NCI-H345 treated with DMSO at 0.1 percent for 48 hours (cell line): ENCODE results near the gene SUCLG2.

Source experiments
- DNase-seq: peaks from one replicate; lab custom pipeline; 2025; ENCODE audit not compliant: unreplicated experiment; lab: John Stamatoyannopoulos, UW

The SUCLG2 gene

GRCh38 chr3:67400476-67400875 is 253.9 kb downstream of the SUCLG2 start:
- DNase-seq, result no peak

- DNase-seq, result no peak
Measured at GRCh38 chr3:67389176-67389575, 265.2 kb downstream of the SUCLG2 start.

DNA sequence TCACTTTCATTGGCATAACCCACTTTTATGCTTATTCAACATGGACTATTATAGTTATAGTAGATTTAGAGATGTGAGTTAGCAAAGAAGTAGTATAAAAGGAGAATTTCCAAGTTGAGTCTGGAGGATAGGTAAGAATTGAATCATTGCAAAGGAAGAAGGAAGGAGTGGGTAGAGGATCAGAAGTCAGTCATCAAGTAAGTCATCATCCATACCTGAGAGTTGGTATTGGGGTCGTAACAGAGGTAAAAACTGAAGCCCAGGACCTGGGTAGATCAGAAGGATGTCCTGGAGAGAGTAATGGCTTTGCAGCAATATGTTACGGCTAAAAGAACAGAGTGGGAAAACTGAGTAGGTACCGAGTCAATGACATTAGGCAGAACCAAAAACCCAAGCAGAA is 265.7 kb downstream of the SUCLG2 start:
- DNase-seq, result no peak

DNA sequence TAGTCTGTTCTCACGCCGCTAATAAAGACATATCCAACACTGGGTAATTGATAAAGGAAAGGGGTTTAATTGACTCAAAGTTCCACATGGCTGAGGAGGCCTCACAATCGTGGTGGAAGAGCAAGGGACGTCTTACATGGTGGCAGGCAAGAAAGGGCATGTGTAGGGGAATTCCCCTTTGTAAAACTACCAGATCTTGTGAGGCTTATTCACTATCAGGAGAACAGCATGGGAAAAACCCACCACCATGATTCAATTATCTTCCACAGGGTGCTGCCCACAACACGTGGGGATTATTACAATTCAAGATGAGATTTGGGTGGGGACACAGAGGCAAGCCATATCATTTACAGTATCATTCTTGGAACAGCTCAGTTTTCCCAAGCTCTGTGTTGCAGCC is 268.0 kb downstream of the SUCLG2 start:
- DNase-seq, result no peak

DNA sequence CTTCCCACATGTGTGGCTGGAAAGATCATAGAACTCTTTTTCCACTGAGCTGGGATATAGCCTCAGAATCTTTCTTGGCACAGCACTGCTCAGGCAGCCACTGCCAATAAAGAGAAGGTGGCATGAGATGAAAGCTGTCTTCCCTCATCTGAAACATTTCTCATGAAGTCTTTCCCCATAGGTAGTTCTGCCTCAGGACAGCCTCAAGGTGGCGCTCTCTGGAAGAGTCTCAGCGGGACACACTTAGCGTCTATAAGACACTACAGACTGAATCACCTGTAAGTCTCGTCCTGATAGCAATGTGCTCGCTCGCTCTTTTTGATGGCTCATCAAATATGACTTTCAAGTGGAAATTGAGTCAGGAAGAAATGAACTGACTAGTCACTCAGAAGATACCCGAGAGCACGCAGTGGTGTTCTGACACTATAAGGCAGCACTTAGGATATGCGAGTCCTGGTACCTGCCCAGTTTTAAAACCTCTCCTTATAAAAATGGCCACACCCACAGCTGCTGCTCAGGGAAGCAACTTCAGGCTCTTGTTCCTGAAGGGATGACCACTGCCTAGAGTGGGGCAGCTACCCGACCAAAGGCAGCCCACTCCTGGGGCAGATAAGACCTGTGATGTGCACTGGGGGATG is 269.5 kb downstream of the SUCLG2 start:
- no peak for DNase-seq

GRCh38 chr3:67384016-67384415 is 270.4 kb downstream of the SUCLG2 start:
- no peak for DNase-seq

DNA sequence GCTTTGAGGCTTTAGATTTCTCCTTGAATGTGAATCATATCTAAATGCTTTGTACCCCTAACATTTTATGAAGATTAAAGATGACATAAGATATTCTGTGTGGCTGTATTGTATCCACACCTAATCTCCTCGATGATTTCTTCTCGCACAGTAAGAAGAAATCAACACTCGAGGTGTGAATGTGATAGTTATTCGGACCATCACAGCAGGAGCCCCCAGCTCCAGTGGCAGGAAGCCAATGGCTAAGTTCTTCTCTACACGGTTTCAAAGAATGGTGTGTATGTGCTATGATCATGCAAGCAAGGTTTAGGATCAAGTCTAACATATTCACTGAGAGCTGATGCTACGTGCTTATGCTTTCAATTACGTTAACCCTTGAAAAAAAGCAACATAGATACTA is 271.0 kb downstream of the SUCLG2 start:
- no peak for DNase-seq

DNA sequence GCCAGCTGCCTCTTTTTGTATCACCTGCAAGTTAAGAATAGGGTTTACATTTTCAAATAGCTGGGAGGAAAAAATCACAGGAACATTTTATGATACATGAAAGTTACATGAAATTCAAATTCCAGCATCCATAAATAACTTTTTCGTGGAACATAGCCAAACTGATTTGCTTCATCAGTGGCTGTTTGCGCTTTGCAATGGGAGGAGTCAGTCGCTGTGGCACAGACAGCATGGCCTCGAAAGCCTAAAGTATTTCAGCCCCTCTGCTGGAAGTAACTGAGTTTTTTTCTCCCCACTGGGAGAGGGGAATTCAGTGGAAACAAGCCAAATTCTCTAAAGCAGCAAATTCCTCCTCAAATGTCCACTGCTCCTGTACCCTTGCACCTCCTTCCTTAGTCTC is 271.9 kb downstream of the SUCLG2 start:
- DNase-seq, result no peak

DNA sequence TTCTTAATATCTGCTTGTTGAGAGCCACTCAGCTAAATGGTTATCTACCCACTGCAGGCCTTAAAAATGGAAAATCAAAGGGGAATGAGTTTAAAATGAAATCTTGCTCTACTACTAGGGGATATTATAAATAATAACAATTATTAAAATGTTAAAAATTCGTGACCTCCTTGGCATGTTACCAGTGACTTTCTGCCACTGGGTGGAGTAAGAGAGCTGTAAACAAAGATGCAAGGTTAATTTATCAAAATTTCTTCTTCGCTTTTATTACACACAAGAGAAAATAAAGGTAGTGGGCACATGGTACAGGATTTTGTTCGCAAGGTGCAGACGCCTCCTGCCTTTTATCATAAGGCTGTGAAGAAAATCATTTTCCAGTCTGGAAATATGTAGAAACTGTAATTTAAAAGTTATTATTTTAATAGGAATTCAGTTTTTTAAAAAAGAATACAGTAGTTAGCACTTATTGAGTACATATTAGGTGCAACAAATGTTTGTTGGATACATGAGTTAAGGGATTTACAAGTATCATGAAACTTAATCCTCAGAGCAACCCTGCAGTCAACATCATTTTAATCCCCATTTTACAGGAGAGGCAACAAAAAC is 272.6 kb downstream of the SUCLG2 start:
- no peak for DNase-seq

DNA sequence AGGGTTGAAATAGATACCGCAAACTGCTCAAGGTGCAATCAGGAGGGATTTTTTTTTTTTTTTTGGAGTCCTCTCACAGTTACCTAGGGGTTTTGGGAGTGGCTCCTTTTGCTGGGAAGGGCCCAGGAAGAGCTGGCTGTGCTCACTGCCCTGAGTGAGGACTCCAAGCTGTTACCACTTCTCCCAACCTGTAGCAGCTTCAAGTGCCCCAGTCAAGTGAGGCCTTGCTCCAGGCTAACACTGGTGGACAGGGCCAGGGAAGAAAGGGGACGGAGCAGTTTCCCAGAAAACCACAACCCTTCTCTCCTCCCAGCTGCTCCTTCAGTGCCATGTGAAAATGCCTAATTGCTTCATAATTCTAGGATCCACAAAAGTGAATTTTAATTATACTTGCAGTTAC is 274.3 kb downstream of the SUCLG2 start:
- DNase-seq, result no peak

- no peak for DNase-seq
Measured at GRCh38 chr3:67377299-67377698, 277.1 kb downstream of the SUCLG2 start.

DNA sequence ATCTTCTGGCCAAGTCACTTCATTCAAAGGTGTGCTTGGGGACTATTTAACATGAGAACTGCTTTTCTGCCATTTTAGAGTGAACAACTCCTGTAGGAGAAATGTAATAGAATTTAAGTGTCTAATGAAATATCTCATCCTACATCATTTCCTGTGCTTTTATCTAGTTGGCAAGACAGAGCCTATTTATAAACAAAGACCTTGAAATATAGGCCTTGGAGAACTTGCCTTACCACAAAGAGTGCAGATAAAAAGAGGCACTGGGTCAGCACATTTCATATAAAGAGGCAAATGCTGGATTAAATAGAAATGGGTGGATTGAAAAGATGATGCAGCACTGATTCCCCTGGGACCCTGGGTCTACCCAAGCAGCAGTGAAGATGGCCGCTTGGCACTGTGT is 278.0 kb downstream of the SUCLG2 start:
- DNase-seq, result no peak

GRCh38 chr3:67375976-67376375 is 278.4 kb downstream of the SUCLG2 start:
- DNase-seq, result no peak

DNA sequence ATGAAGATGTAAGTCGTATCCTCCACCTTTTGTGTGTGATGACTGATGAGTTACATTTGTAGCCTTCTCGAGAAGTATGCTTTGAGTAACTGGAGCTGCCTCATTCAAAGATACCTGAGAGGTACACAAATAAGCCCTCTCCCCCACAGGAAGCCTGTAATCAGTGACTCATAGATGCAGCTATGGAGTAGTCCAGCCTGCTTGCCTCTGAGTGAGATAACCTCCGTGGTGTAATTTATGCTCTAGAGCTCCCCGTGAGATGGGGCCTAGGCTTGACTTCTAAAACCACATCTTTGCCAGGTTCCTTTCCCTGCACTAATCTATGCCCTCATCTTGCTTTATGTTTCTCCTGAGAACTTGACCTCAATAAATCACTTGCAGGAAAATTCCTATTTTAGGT is 291.7 kb downstream of the SUCLG2 start:
- no peak for DNase-seq

- DNase-seq, result no peak
Measured at GRCh38 chr3:67361770-67362169, 292.6 kb downstream of the SUCLG2 start.

- no peak for DNase-seq
Measured at GRCh38 chr3:67361323-67361722, 293.1 kb downstream of the SUCLG2 start.

DNA sequence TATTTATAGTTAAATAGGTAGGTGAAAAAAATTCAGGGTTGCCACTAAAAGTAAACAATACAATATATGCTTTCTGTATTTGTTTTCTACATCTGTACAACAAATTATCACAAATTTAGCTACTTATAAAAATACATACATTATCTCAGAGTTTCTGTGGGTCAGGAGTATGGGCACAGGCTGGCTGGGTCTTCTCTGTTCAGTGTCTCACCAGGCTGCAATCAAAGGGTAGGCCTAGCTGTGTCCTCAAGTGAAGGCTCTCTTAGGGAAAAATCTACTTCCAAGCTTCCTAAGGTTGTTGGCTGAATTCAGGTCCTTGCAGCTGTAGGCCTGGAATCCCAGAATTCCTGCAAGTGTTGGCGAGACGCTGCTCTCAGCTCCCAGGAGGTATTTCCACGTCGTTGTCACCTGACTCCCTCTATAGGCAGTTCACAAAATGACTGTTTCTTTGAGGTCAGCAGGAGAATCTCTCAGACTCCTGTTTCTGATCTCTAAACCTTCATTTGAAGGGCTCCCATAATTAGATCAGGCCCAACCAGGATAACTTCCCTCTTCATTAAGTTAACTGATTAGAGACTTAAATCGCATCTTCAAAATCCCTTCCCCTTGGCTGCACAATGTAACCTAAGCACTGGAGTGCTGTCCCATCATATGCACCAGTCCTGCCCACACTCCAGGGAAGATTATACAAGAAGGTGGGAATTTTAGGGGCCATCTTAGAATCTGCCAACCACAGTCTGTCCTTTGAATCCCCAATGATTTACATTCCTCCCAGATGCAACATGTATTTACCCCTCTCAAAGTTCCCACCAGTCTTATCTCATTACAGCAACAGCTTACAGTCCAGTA is 296.6 kb downstream of the SUCLG2 start:
- DNase-seq, result no peak

- no peak for DNase-seq
Measured at GRCh38 chr3:67349551-67350174, 304.7 kb downstream of the SUCLG2 start.

GRCh38 chr3:67346081-67346480 is 308.3 kb downstream of the SUCLG2 start:
- no peak for DNase-seq

DNA sequence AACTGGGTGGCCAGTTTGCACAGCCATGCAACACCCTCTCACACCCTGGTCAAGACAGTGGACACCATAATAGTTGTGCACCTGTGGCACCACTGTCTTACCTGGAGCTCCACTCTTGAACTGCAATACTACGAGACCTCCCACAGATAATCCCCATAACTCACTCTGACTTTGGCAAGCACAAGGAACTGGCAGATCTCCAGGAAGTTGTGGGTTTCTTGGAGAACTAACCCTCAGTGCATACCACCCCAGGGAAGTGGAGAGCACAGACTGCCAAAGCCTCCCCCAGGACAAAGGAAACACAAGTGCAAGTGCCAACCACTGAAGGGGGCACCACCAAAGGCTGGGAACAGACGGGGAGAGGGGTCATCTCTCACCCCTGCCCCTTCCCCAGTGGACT is 318.6 kb downstream of the SUCLG2 start:
- no peak for DNase-seq

GRCh38 chr3:67334588-67334987 is 319.8 kb downstream of the SUCLG2 start:
- no peak for DNase-seq

- DNase-seq, result no peak
Measured at GRCh38 chr3:67329358-67329757, 325.1 kb downstream of the SUCLG2 start.
